GM12864 (cell line): ENCODE data around the gene TAF12.
"Not testable (repeated sequence)": the region's sequence is repeated elsewhere in the genome, so short reads cannot be mapped to it uniquely, and the experiment has no call there.

ENCODE experiments used
- DNase-seq: peaks from one replicate; pipeline ENCODE4 v3.0.0-alpha.2; 2011; ENCODE audit warnings: low read depth
- H3K4me3 ChIP-seq: 2 replicates; pipeline ENCODE4 v1.5.1; 2011; ENCODE audit warnings: mild to moderate bottlenecking, low read depth, low read length, control low read depth
- TF ChIP-seq, protein P1 (sequence below): IDR thresholded peaks from 2 replicates; pipeline ENCODE4 v1.5.1; 2011; ENCODE audit warnings: low read depth, mild to moderate bottlenecking, moderate library complexity, low read length, control low read depth, inconsistent platforms; ENCODE audit errors: missing control alignments

Gene TAF12, protein sequence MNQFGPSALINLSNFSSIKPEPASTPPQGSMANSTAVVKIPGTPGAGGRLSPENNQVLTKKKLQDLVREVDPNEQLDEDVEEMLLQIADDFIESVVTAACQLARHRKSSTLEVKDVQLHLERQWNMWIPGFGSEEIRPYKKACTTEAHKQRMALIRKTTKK

DNA sequence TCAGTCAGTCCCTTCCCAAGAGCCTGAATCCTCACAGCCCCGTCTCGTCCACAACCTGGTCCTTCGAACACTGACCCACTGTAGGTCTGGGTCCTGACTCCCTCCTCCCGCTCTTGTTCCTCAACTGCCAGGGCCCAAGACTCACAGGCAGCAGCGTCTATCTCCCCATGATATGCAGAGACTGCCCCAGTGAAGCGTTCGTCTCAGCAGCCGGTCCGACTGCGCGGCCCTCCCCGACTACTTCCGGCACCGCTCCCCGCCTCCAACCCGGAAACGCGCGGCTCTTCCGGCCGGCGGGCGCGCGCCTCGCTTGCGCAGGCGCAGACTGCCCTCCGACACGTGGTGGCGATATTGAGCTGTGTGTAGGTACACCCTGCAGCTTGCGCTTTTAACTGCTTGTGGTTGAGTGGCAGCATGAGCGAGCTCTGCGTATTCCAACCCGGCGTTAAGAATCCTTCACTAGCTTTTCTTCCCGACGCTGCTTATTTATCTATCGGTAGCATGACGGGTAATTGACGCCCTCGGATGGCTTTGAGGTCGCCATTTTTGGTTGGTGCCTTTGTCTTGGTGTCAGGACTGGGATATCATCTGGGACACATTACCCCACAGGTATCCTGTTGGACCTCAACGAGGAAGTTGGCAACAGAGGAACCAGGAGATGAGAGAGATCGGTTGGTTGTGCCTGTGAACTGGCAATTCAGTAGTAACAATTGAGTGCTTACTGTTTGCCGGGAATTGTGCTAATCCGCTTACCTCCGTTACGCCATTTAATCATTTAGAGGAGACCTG lies at the start of gene TAF12:
Gene TAF12, minus strand, starts transcription at position 221 of the 789 bp plus-strand sequence. CDS start 20,986 bp downstream, outside the sequence.
- peak within 1 kb of the TSS; percentile 91 for H3K4me3 ChIP-seq
- TF ChIP-seq, protein P1, sequence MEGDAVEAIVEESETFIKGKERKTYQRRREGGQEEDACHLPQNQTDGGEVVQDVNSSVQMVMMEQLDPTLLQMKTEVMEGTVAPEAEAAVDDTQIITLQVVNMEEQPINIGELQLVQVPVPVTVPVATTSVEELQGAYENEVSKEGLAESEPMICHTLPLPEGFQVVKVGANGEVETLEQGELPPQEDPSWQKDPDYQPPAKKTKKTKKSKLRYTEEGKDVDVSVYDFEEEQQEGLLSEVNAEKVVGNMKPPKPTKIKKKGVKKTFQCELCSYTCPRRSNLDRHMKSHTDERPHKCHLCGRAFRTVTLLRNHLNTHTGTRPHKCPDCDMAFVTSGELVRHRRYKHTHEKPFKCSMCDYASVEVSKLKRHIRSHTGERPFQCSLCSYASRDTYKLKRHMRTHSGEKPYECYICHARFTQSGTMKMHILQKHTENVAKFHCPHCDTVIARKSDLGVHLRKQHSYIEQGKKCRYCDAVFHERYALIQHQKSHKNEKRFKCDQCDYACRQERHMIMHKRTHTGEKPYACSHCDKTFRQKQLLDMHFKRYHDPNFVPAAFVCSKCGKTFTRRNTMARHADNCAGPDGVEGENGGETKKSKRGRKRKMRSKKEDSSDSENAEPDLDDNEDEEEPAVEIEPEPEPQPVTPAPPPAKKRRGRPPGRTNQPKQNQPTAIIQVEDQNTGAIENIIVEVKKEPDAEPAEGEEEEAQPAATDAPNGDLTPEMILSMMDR = peak; percentile 47
- DNase-seq = peak; percentile 89

DNA sequence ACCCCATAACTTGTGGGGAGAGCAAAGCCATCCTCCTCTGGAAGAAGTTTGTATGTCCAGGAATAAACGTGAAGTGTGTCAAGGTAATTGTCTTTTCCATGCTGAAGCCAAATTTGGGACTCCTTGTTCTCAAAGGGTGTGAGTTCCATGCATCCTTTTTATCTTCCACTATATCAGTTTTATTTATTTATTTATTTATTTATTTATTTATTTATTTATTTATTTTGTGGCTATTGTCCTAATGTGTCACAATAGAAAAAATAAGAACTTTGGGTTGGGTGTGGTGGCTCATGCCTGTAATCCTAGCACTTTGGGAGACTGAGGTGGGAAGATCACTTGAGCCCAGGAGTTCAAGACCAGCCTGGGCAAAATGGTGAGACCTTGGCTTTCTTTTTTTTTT lies 48.8 kb upstream of the TAF12 start:
- not testable (repeated sequence) for H3K4me3 ChIP-seq, DNase-seq

DNA sequence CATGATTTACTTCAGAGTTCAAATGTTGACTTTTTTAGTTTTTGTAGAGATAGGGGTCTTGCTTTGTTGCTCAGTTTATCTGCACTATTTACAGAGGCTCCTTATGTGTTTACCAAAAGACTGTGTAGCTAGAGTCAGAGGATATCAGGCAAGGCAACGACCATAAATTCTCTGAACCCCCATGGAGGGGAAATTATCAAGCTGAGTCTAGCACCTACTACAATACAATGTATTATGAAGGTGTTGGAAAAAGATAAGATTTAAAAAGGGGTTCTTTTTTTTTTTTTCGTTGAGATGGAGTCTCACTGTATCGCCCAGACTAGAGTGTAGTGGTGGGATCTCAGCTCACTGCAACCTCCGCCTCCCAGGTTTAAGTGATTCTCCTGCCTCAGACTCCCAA lies 42.1 kb upstream of the TAF12 start:
- no peak for DNase-seq
- H3K4me3 ChIP-seq = no peak overlapping the region
- TF ChIP-seq, protein P1 = no peak

DNA sequence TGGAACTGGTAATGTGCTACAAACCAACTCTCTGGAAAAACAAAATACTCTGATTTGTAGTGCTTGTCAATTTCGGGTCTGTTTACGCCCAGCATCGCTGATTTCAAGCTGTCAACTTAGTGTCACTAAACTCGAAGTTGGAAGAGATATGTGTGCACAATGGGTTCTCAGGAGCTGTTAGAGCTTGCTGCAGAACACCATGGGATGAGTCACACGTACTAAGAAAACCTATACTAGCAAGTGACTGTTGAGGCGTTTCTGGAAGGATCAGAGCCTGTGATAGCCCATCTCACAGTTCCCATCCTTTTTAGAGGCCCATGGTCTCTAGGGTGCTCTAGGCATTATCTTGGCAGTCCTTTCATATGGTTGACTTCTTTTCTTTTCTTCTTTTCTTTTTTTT lies 40.0 kb upstream of the TAF12 start:
- DNase-seq = no peak
- H3K4me3 ChIP-seq = no peak overlapping the region
- TF ChIP-seq, protein P1 = no peak

DNA sequence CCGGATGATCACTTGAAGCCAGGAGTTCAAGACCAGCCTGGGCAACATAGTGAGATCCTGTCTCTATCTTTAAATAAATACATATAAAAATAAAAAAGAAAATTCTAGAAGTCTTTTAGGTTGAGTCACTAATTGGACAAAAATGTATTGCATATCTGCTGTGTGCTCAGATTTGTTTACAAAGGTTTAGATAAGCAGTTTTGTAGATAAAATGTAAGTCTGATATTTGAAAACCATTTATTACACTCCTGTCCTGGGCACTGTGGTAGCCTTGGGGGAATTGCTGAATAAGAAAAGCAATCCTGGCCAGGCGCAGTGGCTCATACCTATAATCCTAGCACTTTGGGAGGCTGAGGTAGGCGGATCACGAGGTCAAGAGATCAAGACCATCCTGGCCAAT lies 37.3 kb upstream of the TAF12 start:
- TF ChIP-seq, protein P1 = no peak
- H3K4me3 ChIP-seq = no peak overlapping the region
- DNase-seq = no peak

DNA sequence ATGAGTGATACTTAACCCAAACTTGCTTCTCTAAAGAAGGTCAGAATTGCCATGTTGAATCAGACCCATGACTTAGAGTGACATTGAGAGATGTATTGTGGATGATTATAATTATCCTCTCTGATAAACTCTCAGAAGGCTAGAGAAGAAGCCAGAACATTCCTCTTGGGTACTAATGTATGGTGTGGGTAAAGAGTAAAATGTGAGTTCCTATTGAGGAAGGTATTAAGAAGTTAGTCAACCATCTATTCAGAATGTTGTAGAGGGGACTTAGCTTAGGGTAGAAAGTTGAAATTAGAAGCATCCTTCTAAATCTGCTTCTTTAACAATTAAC lies 33.0 kb upstream of the TAF12 start:
- H3K4me3 ChIP-seq = no peak overlapping the region
- TF ChIP-seq, protein P1 = no peak
- no peak for DNase-seq

DNA sequence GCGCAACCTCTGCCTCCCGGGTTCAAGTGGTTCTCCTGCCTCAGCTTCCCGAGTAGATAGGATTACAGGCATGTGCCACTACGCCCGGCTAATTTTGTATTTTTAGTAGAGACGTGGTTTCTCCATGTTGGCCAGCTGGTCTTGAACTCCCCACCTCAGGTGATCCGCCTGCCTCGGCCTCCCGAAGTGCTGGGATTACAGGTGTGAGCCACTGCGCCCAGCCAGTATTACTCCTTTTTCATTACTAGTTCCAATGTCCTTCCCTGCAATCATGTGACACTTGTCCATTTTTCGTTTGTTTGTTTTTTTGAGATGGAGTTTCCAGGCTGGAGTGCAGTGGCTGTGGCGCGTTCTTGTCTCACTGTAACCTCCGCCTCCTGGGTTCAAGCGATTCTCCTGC lies 30.1 kb upstream of the TAF12 start:
- not testable (repeated sequence) for H3K4me3 ChIP-seq, DNase-seq

DNA sequence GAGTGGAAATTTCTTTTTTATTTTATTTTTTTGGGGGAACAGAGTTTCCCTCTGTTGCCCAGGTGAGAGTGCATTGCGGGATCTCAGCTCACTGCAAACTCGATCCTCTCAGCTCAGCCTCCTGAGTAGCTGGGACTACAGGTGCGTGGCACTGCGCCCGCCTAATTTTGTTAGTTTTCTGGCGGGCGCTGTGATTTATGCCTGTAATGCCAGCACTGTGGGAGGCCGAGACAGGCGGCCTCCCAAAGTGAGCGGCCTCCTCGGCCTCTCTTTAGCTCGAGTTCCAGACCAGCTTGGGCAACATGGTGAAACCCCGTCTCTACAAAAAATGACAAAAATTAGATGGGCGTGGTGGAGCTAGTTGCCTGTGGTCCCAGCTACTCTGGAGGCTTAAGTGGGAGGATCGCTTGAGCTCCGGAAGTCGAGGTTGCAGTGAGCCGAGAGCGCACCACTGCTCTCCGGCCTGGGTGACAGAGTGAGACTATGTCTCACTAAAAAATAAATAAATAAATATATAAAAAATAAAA lies 28.4 kb upstream of the TAF12 start:
- no peak for DNase-seq
- H3K4me3 ChIP-seq = no peak overlapping the region
- TF ChIP-seq, protein P1 = no peak
